ENCODE results near the gene STBD1.
"Not testable (repeated sequence)": the region's sequence is repeated elsewhere in the genome, so short reads cannot be mapped to it uniquely, and the experiment has no call there.

The STBD1 gene

DNA sequence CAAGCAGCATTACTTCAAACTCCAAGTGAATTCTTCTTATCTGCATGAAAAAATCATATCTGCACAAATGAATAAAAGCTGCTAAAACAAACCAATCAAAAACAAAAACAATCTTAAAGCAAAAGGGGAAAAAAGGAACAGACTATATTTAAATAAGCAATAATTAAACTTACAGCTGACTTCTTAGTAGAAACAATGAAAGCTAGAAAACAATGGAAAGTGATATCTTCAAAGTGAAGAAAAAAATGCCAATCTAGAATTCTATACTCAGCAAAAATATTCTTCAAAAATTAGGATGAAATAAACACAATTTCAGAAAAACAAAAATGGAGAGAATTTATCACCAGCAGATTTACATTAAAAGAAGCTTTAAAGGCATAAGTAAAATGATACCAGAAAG lies 20.0 kb downstream of the STBD1 start:
- no peak for DNase-seq

DNA sequence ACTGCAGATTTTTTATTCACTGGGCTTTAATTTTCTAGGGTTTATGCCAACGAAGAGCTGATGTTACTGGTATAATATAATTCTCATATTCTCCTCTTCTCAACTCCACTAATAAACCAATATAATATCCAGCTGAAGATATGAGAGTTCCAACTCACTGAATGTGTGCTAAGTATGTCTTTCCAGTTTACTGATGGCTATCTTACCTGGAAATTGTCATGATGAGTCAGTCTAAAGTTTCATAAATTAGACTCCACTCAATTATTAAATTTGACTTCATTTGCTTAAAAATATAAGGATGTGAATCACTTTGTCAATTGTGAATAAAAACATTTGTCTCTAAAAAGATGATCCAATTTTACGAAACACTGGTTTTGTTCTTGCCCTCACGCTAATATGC lies 28.4 kb downstream of the STBD1 start:
- DNase-seq: no peak

DNA sequence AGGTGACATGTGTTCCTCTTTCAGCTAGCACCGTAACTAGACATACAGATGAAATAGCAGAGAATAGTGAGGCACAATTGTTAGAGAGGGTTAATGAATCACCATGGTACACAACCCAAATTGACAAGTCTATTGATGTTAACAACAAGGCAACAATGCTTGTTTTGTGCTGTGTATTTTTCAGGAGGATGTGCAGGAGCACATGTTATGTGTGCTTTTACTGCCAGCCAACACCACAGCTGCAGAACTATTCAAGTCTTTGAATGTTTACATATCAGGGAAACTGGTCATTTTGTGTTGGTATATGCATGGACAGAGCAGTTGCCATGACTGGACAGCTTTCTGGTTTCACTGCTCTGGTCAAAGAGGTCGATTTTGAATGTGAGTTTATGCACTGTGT lies 32.8 kb downstream of the STBD1 start:
- no peak for DNase-seq

DNA sequence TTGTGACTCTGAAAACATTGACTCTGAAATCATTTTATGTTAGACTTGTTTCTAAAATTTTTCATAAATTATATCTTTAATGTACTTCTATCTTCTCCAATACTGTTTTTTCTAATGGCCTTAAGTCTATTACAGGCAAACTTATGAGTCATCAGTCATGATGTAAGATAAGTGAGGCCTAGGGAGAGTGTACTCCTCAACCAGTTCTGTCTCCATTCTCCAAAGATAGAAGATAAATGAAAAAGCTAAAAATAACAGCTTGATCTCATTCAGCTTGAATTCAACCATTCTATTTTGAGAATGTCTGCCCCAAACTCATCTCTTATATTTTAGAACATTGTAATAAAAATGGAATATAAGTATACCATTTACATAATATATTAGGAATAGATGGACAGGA lies 34.5 kb downstream of the STBD1 start:
- DNase-seq: no peak

DNA sequence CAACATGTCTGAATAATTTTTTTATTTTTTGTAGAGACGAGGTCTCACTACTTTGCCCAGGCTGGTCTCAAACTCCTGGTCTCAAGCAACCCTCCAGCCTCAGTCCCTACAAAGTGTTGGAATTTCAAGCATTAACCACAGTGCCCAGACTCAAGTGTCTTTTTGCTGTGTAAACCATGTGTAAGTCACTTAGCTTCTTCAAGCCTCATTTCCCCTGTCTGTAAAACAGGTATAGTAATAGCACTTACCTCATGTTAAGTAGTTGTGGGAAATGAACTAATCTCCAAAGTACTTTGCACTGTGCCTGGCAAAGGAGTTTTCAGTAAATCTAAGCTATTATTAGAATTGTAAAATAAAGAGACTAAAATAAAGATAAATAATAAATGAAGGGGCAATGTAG lies 35.7 kb downstream of the STBD1 start:
- no peak for DNase-seq

DNA sequence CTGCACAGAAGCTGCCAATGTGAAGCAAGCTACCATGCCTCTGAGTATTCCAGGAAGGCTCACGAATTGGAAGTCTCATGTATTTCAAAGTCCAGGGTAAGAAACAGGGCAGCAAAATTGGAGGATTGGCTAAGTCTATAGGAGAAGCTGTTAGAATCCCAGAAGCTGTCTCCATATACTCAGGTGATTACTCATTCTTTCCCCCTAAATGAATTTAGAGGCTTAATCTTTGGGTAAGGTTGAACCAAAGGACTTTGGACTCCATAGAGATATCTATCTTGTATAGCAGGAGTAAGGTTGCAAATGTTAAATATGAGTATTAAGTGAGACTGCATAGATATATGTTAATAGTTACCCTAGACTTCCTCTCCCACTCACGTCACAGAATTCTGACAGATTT lies 36.3 kb downstream of the STBD1 start:
- DNase-seq: no peak

DNA sequence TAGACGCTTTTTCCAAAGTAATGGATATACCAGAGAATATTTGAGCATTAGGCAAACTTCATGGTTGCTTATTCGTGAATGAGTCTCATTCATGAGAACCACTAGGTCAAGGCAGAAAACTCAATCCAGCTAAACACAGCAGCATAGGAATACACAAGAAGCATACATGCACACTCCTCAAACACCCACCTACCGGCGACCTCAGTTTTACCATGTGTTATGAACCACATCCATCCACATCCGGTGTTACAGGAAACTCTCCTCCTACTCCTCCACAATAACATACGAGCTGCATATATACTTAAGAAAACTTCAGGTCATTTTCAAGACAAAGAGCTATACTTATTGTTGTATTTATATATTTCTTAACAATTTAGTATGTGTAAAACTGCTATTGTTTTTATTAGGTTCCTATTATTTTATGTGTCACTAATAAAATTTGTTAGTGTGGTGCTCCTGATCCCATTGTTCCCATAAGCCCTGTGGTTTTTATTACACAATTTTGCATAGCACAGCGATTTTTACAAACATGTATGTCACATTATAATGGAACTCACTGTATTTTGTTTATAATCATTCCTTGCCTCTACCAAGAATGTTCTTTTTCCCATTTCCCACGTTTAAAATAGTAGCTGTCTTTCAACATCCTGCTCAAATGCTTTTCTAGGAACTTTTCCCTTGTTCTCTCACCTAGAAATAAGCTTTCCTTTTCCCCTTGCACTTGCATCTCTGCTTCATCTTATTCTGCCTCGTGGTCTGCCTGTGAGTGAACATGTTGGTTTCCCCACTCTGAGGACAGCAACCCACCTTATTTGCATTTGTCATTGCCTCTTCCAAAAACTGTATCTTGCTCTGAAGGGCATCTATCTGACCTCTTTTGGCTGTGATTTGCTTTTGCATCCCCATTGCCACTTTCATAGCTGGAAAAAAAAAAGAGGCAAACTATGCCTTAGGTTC lies 48.3 kb downstream of the STBD1 start:
- peak; percentile 30 for DNase-seq

DNA sequence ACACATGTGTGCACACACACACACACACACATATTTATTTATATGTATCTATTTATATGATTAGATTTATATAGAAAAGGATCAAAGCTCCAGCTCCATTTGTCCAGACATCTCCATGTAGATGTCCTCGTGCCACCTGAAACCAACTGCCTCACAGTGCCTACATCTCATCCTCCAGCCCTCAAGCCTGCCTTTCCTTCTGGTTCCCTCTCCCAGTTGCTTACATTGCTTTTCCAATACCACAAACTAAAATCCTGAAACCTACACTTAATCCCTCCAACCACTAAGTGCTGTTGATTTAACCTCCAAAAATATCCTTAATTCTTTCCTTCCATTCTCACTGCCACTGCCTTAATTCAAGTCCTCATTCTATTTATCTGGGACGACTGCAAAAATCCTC lies 51.4 kb downstream of the STBD1 start:
- DNase-seq: no peak

DNA sequence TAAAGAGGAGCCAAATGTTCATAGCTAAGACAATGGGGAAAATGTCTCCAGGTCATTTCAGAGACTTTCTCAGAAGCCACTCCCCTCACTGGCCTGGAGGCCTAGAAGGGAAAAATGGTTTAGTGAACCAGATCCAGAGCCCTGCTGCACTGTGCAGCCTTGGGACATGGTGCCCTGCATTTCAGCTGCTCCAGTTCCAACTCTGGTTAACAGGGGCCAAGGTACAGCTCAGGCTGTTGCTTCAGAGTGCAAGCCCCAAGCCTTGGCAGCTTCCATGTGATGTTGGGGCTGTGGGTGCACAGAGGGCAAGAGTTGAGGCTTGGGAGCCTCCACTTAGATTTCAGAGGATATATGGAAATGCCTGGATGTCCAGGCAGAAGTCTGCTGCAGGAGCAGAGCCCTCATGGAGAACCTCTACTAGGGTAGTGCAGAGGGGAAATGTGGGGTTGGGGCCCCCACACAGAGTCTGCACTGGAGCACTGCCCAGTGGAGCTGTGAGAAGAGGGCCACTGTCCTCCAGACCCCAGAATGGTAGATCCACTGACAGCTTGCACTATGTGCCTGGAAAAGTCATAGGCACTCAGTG lies 53.4 kb downstream of the STBD1 start:
- not testable (repeated sequence) for DNase-seq
